Epithelial cell of proximal tubule (primary cell): ENCODE measurements around the gene S100A4. TPM values are rescaled to one million over a fixed set of nuclear protein-coding genes. Genes with fewer than 3 reads are reported as not detected.
A peak's percentile ranks its signal among the peaks of the same experiment; 100 is the strongest.
"Not testable (repeated sequence)": the region's sequence is repeated elsewhere in the genome, so short reads cannot be mapped to it uniquely, and the experiment has no call there.

Experiments used
- DNase-seq: peaks from one replicate; pipeline ENCODE4 v3.0.0-alpha.2; 2011; ENCODE audit warnings: low read depth
- H3K4me3 ChIP-seq: 2 replicates; pipeline ENCODE4 v1.5.1; 2011; ENCODE audit warnings: low read depth, mild to moderate bottlenecking, low read length
- CTCF ChIP-seq: conservative IDR thresholded peaks from 2 replicates; pipeline ENCODE4 v1.5.1; 2012; ENCODE audit warnings: low read depth, mild to moderate bottlenecking, low read length
- total RNA-seq: library from RNA; depleted of rRNA; stranded (reverse); fragments of >200 nt; gene quantifications from 2 replicates; pipeline ENCODE4 v1.2.3, GENCODE V29; 2015

S100A4 gene
- 31.2 and 33.8 TPM in 2 replicates for total RNA-seq

DNA sequence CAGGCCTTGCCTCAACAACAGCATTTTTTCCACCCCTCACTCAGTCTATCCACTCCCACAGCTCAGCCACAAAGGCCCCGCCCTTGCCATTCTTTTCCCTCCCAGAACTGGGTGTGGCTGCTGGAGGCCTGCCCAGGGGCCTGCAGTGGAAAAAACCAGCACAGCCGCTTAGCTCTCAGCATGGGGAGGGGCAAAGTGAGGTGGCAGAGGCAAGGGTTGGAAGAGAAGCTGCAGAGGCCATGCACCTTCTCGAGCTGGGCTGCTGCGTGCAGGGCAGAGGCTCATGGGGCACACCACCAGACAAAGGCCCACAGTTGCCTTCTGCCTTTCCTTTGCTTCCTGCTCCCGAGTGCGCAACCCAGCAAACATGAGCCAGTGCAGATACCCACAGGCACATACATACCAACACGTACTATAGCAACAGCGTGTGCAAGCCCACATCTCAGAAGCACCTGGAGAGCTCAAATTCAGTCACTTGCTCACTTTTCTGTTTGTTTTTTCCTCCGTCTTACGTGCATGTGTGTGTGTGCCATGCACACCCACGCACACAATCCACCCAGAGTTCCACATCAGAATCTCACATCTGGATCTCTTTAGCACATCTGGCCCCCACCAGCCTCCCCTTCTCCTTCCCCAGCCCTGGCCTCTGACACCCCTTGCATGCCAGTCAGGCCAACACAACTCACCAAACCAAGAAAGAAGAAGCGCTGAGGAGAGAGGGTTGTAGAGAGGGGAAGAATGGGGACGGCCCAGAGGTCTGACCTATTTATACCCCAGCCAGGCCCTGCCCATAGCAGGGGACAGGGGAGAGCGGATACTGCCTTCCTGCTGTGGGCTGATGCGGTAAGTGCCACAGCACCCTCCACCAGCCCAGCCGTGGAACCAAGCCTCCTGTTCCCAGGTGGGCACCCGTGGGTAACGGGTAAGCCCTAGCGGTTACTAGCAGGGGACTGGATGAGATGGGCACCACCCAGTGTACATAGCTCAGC, at the start of gene S100A4:
S100A4 (minus strand) TSS at position 740 of the 989 bp plus-strand sequence. CDS start 1,012 bp downstream, outside the sequence.
- H3K4me3 ChIP-seq: no peak within 1 kb of the TSS
- peak; percentile 49 for DNase-seq
- TF ChIP-seq CTCF: no peak

GRCh38 chr1:153592748-153593147, 47.1 kb upstream of the S100A4 start:
- no peak overlapping the region for H3K4me3 ChIP-seq
- DNase-seq: no peak
- TF ChIP-seq CTCF: no peak

DNA sequence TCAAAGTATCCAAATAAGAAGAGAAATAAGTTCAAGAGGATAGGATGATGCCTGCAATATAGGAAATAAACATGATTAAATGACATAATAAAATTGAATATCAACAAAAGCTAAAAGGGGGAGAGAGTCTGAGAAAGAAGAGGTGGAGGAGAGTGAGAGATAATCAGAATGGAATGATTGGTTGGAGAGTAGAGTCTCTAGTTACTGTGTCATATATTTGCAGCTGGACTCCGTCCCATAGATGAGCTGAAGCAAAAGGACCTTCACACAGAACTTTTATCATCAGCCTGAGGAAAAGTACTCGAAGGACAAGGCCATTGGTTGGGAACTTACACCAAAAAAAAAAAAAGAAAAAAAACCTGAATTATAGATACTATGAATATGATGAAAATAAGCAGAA, 42.9 kb upstream of the S100A4 start:
- H3K4me3 ChIP-seq: no peak overlapping the region
- DNase-seq: no peak
- no peak for TF ChIP-seq CTCF

DNA sequence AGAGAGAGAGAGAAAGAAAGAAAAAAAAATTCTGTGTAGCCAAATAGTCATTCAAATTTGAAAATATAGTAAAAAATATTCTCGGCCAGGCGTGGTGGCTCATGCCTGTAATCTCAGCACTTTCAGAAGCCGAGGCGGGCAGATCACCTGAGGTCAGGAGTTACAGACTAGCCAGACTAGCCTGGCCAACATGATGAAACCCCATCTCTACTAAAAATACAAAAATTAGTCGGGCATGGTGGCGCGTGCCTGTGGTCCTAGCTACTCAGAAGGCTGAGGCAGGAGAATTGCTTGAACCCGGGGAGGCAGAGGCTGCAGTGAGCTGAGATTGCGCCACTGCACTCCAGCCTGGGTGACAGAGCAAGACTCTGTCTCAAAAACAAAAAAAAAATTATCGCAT, 42.4 kb upstream of the S100A4 start:
- not testable (repeated sequence) for H3K4me3 ChIP-seq, DNase-seq

DNA sequence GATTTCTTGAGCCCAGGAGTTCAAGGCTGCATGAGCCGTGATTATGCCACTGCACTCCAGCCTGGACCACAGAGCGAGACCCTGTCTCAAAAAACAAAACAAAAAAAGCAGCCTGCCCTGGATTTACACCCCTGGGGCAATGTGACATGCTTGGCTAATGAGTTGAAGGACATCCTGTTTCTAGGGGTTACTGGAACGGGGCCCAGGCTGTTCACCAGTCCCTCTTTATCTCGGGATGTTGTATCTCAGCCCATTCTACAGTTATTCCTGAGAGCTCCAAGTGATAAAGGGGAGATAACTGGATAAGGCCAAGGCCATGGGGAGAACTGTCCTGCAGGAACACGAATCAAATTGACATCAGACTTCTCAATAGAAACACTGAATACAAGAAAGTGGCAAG, 41.7 kb upstream of the S100A4 start:
- TF ChIP-seq CTCF: no peak
- no peak for DNase-seq

GRCh38 chr1:153586347-153586746, 40.7 kb upstream of the S100A4 start:
- no peak overlapping the region for H3K4me3 ChIP-seq
- no peak for DNase-seq
- TF ChIP-seq CTCF: no peak

More for the DNA sequence above, 41.7 kb upstream of the S100A4 start:
- no peak overlapping the region for H3K4me3 ChIP-seq

- no peak for TF ChIP-seq CTCF
- no peak overlapping the region for H3K4me3 ChIP-seq
- no peak for DNase-seq
Measured at GRCh38 chr1:153585006-153585405, 39.4 kb upstream of the S100A4 start.
